ENCODE results near the gene IL3RA.
"Not testable (repeated sequence)": the region's sequence is repeated elsewhere in the genome, so short reads cannot be mapped to it uniquely, and the experiment has no call there.

The IL3RA gene

GRCh38 chrX:1330605-1331004 lies 6.0 kb upstream of the IL3RA start:
- DNase-seq (ENCODE audit: low spot score): no peak

- DNase-seq (ENCODE audit: low spot score): not testable (repeated sequence)
Measured at GRCh38 chrX:1332433-1332832, 4.2 kb upstream of the IL3RA start.

DNA sequence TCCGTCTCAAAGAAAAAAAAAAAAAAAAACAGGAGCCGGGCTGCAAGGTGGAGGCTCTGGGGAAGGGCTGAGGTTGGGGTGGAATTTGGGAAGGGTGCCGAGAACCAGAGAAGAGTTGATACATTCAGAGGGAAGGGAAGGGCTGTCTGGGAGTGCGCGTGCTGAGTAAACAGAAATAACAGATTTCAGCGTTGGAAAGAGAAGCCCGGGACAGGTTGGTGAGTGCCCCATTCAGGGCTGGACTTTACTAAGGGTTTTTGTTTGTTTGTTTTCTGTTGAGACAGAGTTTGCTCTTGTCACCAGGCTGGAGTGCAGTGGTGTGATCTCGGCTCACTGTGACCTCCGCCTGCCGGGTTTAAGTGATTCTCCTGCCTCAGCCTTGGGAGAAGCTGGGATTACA lies 1.7 kb upstream of the IL3RA start:
- DNase-seq (ENCODE audit: low spot score): no peak

DNA sequence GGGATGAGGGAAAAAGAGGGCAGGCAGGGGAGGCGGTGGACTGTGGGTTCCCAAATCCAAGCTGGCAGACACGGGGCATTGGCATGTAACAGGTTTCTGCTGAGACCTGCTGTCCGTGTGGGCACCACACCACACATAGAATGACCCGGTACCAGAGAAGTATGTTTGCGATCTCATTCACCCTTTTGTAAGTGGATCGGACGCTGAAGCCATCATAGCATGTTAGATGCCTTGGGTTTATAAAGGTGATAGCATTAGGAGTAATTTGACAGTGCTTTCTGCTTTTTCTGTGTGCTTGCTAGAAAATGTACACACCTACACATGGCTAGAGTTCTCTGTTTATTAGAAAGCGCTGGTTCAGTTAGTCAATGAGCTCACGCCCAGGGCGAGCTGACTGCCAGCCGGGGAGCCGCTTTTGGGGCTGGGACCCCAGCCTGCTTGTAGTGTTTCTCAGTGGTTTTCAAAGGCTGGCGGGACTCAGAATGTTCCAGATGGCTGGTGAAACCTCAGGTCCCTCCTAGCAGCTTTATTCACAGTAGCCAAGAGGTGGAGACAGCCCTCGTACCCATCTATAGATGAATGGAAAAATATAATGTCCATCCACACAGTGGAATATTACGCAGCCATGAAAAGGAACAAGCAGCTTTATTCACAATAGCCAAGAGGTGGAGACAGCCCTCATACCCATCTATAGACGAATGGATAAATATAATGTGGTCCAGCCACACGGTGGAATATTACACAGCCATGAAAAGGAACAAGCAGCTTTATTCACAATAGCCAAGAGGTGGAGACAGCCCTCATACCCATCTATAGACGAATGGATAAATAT lies 579 bp downstream of the IL3RA start:
- no peak for DNase-seq (ENCODE audit: low spot score)

- no peak for DNase-seq (ENCODE audit: low spot score)
Measured at GRCh38 chrX:1341545-1342184, 5.1 kb downstream of the IL3RA start.

DNA sequence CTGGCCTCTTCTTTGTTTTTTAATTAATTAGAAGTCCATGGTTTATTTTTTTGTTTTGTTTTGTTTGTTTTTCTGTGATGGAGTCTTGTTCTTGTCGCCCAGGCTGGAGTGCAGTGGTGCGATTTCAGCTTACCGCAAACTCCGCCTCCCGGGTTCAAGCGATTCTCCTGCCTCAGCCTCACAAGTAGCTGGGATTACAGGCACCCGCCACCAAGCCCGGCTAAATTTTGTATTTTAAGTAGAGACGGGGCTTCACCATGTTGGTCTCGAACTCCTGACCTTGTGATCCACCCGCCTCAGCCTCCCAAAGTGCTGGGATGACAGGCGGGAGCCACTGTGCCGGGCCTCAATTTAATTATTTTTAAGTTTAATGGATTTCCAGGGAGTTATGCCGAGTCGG lies 13.0 kb downstream of the IL3RA start:
- not testable (repeated sequence) for DNase-seq (ENCODE audit: low spot score)

DNA sequence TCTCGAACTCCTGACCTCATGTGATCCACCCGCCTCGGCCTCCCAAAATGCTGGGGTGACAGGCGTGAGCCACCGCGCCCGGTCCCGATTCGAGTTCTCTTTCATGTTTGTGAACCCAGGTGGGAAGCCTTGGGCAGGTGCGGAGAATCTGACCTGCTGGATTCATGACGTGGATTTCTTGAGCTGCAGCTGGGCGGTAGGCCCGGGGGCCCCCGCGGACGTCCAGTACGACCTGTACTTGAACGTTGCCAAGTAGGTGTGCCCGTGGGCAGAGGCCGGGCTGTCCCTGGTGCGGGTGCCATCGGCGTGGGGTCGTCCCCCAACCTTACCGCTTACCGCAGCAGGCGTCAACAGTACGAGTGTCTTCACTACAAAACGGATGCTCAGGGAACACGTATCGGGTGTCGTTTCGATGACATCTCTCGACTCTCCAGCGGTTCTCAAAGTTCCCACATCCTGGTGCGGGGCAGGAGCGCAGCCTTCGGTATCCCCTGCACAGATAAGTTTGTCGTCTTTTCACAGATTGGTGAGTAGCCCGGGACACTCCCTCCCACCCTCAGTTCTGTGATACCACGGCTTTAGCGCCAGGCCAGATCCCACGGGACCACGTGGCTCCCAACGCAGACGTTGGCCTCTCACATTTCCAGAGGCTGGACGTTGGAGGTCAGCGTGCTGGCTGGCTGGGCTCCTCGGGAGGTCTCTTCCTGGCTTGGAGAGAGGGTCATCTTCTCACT lies 15.6 kb downstream of the IL3RA start:
- no peak for DNase-seq (ENCODE audit: low spot score)

- no peak for DNase-seq (ENCODE audit: low spot score)
Measured at GRCh38 chrX:1354036-1355019, 17.7 kb downstream of the IL3RA start.

GRCh38 chrX:1355131-1356046 lies 18.8 kb downstream of the IL3RA start:
- DNase-seq (ENCODE audit: low spot score): no peak

DNA sequence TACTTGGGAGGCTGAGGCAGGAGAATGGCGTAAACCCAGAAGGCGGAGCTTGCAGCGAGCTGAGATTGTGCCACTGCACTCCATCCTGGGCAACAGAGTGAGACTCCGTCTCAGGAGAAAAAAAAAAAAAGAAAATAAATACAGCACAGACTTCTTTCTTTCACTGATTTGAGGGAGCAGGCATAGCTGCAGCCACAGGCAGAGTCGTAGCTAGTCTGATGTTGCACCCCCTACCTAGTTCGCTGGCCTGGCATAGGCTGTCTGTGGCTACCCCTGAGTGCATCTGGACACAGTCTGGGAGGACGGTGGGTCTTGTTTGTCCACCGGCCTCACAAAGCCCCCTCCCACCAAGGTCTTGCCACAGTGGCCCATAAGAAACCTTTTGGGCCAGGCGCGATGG lies 21.4 kb downstream of the IL3RA start:
- DNase-seq (ENCODE audit: low spot score): no peak

- no peak for DNase-seq (ENCODE audit: low spot score)
Measured at GRCh38 chrX:1358793-1359476, 22.4 kb downstream of the IL3RA start.

- no peak for DNase-seq (ENCODE audit: low spot score)
Measured at GRCh38 chrX:1359477-1359873, 22.9 kb downstream of the IL3RA start.

- DNase-seq (ENCODE audit: low spot score): no peak
Measured at GRCh38 chrX:1360171-1360570, 23.6 kb downstream of the IL3RA start.

DNA sequence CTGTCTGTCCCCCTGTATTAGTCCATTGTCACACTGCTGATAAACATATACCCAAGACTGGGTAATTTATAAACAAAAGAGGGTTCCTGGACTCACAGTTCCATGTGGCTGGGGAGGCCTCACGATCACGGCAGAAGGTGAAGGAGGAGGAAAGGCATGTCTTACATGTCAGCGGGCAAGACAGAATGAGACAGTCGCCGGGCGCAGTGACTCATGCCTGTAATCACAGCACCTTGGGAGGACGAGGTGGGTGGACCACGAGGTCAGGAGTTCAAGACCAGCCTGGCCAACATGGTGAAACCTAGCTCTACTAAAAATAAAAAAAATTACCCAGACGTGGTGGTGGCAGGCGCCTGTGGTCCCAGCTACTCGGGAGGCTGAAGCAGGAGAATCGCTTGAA lies 24.7 kb downstream of the IL3RA start:
- no peak for DNase-seq (ENCODE audit: low spot score)

GRCh38 chrX:1361910-1362309 lies 25.3 kb downstream of the IL3RA start:
- no peak for DNase-seq (ENCODE audit: low spot score)

DNA sequence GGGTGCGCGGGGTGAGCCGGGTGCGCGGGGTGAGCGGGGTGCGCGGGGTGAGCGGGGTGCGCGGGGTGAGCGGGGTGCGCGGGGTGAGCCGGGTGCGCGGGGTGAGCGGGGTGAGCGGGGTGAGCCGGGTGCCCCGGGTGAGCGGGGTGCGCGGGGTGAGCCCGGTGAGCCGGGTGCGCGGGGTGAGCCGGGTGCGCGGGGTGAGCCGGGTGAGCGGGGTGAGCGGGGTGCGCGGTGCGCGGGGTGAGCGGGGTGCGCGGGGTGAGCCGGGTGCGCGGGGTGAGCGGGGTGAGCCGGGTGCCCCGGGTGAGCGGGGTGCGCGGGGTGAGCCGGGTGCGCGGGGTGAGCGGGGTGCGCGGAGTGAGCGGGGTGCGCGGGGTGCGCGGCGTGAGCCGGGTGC lies 29.8 kb downstream of the IL3RA start:
- not testable (repeated sequence) for DNase-seq (ENCODE audit: low spot score)

DNA sequence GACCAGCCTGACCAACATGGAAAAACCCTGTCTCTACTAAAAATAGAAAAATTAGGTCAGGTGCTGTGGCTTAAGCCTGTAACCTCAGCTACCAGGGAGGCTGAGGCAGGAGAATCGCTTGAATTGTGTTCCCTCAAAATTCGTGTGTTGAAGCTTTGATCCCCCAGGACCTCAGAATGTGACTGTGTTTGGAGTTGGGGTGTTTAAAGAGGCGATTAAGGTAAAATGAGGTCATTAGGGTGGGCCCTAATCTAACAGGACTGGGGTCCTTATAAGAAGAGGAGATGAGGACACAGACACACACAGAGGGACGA lies 31.8 kb downstream of the IL3RA start:
- no peak for DNase-seq (ENCODE audit: low spot score)

DNA sequence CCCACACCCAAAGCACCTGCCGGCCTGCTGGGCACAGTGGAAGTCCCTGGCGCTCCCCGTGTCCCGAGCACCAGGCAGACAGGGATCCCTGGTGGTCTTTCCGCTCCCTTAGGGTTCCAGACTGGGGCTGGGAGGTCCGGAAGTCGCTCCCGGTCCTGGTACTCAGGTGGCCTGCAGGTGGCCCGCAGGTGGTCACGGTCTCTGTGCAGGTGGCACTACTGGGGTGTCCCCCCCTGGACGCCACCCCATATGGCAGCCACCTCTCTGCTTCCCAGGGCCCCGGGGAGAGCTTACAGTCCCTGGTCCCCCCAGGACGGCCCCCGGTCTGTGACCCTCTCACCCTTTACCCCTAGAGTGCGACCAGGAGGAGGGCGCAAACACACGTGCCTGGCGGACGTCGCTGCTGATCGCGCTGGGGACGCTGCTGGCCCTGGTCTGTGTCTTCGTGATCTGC lies 41.7 kb downstream of the IL3RA start:
- DNase-seq (ENCODE audit: low spot score): no peak

- no peak for DNase-seq (ENCODE audit: low spot score)
Measured at GRCh38 chrX:1380672-1381233, 44.2 kb downstream of the IL3RA start.
